ENCODE measurements around the gene PDZD2.
"Not testable (repeated sequence)": the region's sequence is repeated elsewhere in the genome, so short reads cannot be mapped to it uniquely, and the experiment has no call there.

PDZD2 gene

DNA sequence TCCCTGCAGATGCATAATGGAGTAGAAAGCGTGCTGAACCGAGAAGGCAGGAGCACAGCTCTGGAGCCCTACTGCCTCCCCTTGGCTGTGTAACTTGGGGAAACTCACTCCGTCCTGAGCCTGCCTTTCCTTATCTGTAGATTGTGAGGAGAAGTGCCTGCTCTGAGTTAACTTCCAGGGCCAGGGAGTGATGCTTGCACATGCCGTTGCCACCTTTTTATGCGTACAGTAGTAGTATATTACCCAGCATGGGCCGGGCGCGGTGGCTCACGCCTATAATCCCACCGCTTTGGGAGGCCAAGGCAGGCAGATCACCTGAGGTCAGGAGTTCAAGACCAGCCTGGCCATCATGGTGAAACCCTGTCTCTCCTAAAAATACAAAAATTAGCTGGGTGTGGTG is 87.1 kb downstream of the PDZD2 start:
- no peak overlapping the region for H3K4me3 ChIP-seq (ENCODE audit: low read depth in 1 of 2, low read length in 2 of 2)
- H3K36me3 ChIP-seq (ENCODE audit: insufficient read depth, low read length) = no peaks in the 10 kb centered on the region
- TF ChIP-seq, protein P1, sequence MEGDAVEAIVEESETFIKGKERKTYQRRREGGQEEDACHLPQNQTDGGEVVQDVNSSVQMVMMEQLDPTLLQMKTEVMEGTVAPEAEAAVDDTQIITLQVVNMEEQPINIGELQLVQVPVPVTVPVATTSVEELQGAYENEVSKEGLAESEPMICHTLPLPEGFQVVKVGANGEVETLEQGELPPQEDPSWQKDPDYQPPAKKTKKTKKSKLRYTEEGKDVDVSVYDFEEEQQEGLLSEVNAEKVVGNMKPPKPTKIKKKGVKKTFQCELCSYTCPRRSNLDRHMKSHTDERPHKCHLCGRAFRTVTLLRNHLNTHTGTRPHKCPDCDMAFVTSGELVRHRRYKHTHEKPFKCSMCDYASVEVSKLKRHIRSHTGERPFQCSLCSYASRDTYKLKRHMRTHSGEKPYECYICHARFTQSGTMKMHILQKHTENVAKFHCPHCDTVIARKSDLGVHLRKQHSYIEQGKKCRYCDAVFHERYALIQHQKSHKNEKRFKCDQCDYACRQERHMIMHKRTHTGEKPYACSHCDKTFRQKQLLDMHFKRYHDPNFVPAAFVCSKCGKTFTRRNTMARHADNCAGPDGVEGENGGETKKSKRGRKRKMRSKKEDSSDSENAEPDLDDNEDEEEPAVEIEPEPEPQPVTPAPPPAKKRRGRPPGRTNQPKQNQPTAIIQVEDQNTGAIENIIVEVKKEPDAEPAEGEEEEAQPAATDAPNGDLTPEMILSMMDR (IDR thresholded peaks at IDR 0.05; ENCODE audit: borderline replicate concordance, extremely low read depth, low read length, poor library complexity, severe bottlenecking) = no peak
- TF ChIP-seq EZH2 (IDR thresholded peaks at IDR 0.05; ENCODE audit: borderline replicate concordance, low read depth, low read length, severe bottlenecking) = no peak
- H3K9me3 ChIP-seq (ENCODE audit: insufficient read depth, low read length, severe bottlenecking) = no peaks in the 10 kb centered on the region
- no peaks in the 10 kb centered on the region for H3K4me1 ChIP-seq (ENCODE audit: insufficient read depth, low read length)
- no peaks in the 10 kb centered on the region for H3K27me3 ChIP-seq (ENCODE audit: insufficient read depth, low read length, poor library complexity)
- no peaks in the 10 kb centered on the region for H4K20me1 ChIP-seq (ENCODE audit: insufficient read depth, low read length)
- no peak overlapping the region for H3K9ac ChIP-seq (ENCODE audit: low read depth, low read length)
- no peak overlapping the region for H3K27ac ChIP-seq (ENCODE audit: low read length)
- H3K4me2 ChIP-seq (ENCODE audit: insufficient read depth, low read length) = no peak overlapping the region
- no peaks in the 10 kb centered on the region for H3K79me2 ChIP-seq (ENCODE audit: insufficient read depth, low read length)
- DNase-seq = no peak
- no peak overlapping the region for H2AFZ ChIP-seq (ENCODE audit: low read depth, low read length)
- ATAC-seq (ENCODE audit: insufficient read depth, low read depth) = no peak

DNA sequence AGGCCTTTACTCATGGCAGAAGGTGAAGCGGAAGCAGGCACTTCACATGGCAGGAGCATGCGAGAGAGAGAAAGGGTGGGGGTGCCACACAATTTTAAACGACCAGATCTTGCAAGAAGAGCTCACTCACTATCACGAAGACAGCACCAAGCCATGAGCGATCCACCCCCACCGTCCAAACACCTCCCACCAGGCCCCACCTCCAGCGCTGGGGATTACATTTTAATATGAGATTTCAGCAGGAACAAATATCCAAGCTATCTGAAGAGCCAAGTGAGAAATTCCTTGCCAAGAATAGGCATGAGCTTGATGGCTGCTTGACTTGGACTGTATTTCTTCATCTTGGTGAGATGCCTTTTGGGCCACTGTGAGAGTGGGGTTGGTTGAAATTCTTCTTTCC is 88.0 kb downstream of the PDZD2 start:
- Histone ChIP-seq H3K4me2 (ENCODE audit: insufficient read depth, low read length) (no peak overlapping the region), H3K36me3 (ENCODE audit: insufficient read depth, low read length) (no peaks in the 10 kb centered on the region), H4K20me1 (ENCODE audit: insufficient read depth, low read length) (no peaks in the 10 kb centered on the region)

DNA sequence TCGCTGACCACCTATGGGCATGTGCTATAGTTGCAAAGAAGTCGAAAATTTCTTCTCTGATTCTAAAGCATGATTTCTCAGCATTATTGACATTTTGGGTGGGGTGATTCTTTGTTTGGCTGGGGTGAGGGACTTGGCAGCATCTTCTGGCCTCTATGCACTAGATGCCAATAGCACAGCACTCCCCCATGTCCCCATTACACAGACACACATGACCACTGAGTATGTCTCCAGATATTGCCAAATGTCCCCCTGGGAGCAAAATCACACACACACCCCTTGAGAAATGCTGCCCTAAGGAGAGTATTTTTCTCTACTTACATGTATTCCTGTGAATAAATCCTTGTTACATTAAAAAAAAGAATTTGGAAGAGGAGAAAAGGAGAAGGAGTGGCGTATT is 89.1 kb downstream of the PDZD2 start:
- no peak for ATAC-seq (ENCODE audit: insufficient read depth, low read depth)
- no peaks in the 10 kb centered on the region for H4K20me1 ChIP-seq (ENCODE audit: insufficient read depth, low read length)

More for the DNA sequence above, 88.0 kb downstream of the PDZD2 start:
- ATAC-seq (ENCODE audit: insufficient read depth, low read depth) (no peak), DNase-seq (no peak)
- Histone ChIP-seq H3K9ac (ENCODE audit: low read depth, low read length) (no peak overlapping the region), H2AFZ (ENCODE audit: low read depth, low read length) (no peak overlapping the region), H3K4me1 (ENCODE audit: insufficient read depth, low read length) (no peaks in the 10 kb centered on the region), H3K9me3 (ENCODE audit: insufficient read depth, low read length, severe bottlenecking) (no peaks in the 10 kb centered on the region), H3K4me3 (ENCODE audit: low read depth in 1 of 2, low read length in 2 of 2) (no peak overlapping the region), H3K79me2 (ENCODE audit: insufficient read depth, low read length) (no peaks in the 10 kb centered on the region), H3K27me3 (ENCODE audit: insufficient read depth, low read length, poor library complexity) (no peaks in the 10 kb centered on the region), H3K27ac (ENCODE audit: low read length) (no peak overlapping the region)
- TF ChIP-seq, protein P1 (IDR thresholded peaks at IDR 0.05; ENCODE audit: borderline replicate concordance, extremely low read depth, low read length, poor library complexity, severe bottlenecking) = no peak
- no peak for TF ChIP-seq EZH2 (IDR thresholded peaks at IDR 0.05; ENCODE audit: borderline replicate concordance, low read depth, low read length, severe bottlenecking)

DNA sequence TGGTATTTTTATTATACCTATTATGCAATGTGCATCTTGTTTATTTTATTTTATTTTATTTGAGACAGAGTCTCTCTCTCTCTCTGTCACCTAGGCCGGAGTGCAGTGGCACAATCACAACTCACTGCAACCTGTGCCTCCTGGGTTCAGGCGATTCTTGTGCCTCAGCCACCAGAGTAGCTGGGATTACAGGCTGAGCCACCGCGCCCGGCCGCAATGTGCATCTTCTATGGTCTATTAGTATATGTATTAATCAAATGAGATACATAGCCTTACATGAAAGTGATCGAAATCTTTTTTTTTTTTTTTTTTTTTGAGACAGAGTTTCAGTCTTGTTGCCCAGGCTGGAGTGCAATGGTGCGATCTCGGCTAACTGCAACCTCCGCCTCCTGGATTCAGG is 89.9 kb downstream of the PDZD2 start:
- H2AFZ ChIP-seq (ENCODE audit: low read depth, low read length); H3K27me3 ChIP-seq (ENCODE audit: insufficient read depth, low read length, poor library complexity); H3K9ac ChIP-seq (ENCODE audit: low read depth, low read length); H4K20me1 ChIP-seq (ENCODE audit: insufficient read depth, low read length); H3K4me1 ChIP-seq (ENCODE audit: insufficient read depth, low read length); H3K9me3 ChIP-seq (ENCODE audit: insufficient read depth, low read length, severe bottlenecking); H3K4me2 ChIP-seq (ENCODE audit: insufficient read depth, low read length); ATAC-seq (ENCODE audit: insufficient read depth, low read depth); DNase-seq; H3K27ac ChIP-seq (ENCODE audit: low read length); H3K4me3 ChIP-seq (ENCODE audit: low read depth in 1 of 2, low read length in 2 of 2); H3K79me2 ChIP-seq (ENCODE audit: insufficient read depth, low read length); H3K36me3 ChIP-seq (ENCODE audit: insufficient read depth, low read length): not testable (repeated sequence)

More for the DNA sequence above, 89.1 kb downstream of the PDZD2 start:
- Histone ChIP-seq H3K9ac (ENCODE audit: low read depth, low read length) (no peak overlapping the region), H3K4me3 (ENCODE audit: low read depth in 1 of 2, low read length in 2 of 2) (no peak overlapping the region), H3K27ac (ENCODE audit: low read length) (no peak overlapping the region), H3K4me2 (ENCODE audit: insufficient read depth, low read length) (no peak overlapping the region), H2AFZ (ENCODE audit: low read depth, low read length) (no peak overlapping the region), H3K4me1 (ENCODE audit: insufficient read depth, low read length) (no peaks in the 10 kb centered on the region), H3K9me3 (ENCODE audit: insufficient read depth, low read length, severe bottlenecking) (no peaks in the 10 kb centered on the region), H3K36me3 (ENCODE audit: insufficient read depth, low read length) (no peaks in the 10 kb centered on the region), H3K79me2 (ENCODE audit: insufficient read depth, low read length) (no peaks in the 10 kb centered on the region), H3K27me3 (ENCODE audit: insufficient read depth, low read length, poor library complexity) (no peaks in the 10 kb centered on the region)
- TF ChIP-seq EZH2 (IDR thresholded peaks at IDR 0.05; ENCODE audit: borderline replicate concordance, low read depth, low read length, severe bottlenecking) = no peak
- TF ChIP-seq, protein P1 (IDR thresholded peaks at IDR 0.05; ENCODE audit: borderline replicate concordance, extremely low read depth, low read length, poor library complexity, severe bottlenecking) = no peak
- DNase-seq = no peak
